ENCODE data around the gene FIP1L1. TPM values are rescaled to one million over a fixed set of nuclear protein-coding genes. Genes with fewer than 3 reads are reported as not detected.

The FIP1L1 gene
- 73.5 and 90.1 TPM in 2 replicates for total RNA-seq

GRCh38 chr4:53377319-53378170 is at the start of gene FIP1L1:
Gene FIP1L1 (plus strand): TSS chr4:53377641. CDS start chr4:53377839, 198 bp downstream.

DNA sequence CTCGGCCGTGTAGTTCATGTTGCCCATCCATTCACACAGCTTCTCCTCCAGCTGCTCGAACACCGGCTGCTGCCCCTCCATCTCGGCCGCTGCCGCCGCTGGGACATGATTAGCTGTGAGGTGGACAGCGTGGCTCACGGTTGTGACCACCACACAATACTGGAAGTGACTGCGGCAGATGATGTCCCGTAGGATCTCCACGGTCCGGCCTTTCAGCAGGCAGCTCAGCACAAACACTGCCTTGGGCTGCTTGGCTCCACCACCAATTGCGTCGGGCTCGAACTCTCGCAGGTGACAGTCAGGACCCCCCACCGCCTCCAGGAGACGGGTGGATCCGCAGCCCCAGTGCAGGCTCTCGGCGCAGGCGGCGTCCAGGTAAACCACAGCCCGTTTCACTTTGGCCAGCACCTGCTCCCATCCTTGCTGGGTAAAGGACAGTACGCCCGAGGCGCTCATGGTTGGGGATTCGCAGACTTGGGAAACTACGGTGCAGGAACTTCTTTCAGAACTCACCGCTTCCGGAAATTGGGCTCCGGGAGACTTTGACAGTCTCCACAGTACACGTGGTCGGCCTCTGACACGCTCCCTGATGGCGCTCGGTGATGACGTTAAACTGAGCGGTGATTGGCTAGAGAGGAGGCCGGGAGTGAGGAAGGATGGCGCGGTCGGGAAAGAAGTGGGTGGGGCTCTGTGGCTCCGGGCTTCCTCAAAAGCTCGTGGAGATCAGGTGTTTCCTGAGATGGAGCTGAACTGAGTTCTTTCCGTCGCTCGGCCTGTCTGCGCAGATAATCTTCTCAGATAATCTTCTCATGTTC is 11.7 kb upstream of the FIP1L1 start, which contains the start of gene SCFD2:
Gene SCFD2, minus strand, starts transcription at position 576 of the 815 bp plus-strand sequence.

Other genes with a start within 250 kb of the FIP1L1 start
- gene SCFD2, start 11.6 kb upstream of the FIP1L1 start, total RNA-seq: 71.3 and 98.7 TPM in 2 replicates
- 0.78 and 6.2 TPM in 2 replicates for gene LNX1, start 213.8 kb downstream of the FIP1L1 start, total RNA-seq

Data from subcutaneous preadipocyte (primary cell).